Neuron (in vitro differentiated cells): Measurements from ENCODE around the gene IFI30.
A peak's percentile ranks its signal among the peaks of the same experiment; 100 is the strongest.
"Not testable (repeated sequence)": the region's sequence is repeated elsewhere in the genome, so short reads cannot be mapped to it uniquely, and the experiment has no call there.

Experiments
- H2AFZ ChIP-seq: one replicate; pipeline ENCODE4 v1.6.1; 2013; ENCODE audit warnings: low read depth, mild to moderate bottlenecking, inconsistent platforms, low read length, moderate library complexity
- H3K27me3 ChIP-seq: one replicate; pipeline ENCODE4 v1.6.1; 2013; ENCODE audit warnings: low read length; ENCODE audit not compliant: insufficient read depth
- H3K36me3 ChIP-seq: one replicate; pipeline ENCODE4 v1.6.1; 2013; ENCODE audit warnings: low read length; ENCODE audit not compliant: insufficient read depth
- H3K4me1 ChIP-seq: one replicate; pipeline ENCODE4 v1.6.1; 2013; ENCODE audit warnings: low read length; ENCODE audit not compliant: insufficient read depth
- H3K4me3 ChIP-seq: 2 replicates; pipeline ENCODE4 v1.5.1; 2013; ENCODE audit warnings: mild to moderate bottlenecking, low read length, moderate library complexity
- H3K9me3 ChIP-seq: one replicate; pipeline ENCODE4 v1.6.1; 2013; ENCODE audit warnings: low read length

IFI30 gene

GRCh38 chr19:18204394-18205199 is 31.0 kb downstream of the IFI30 start:
- Histone ChIP-seq H3K4me1 (peaks cover 13% of the 10 kb centered on the region), H3K36me3 (no peaks in the 10 kb centered on the region), H2AFZ (peak overlapping the region; percentile 91), H3K4me3 (peak overlapping the region; percentile 64), H3K27me3 (no peaks in the 10 kb centered on the region), H3K9me3 (no peaks in the 10 kb centered on the region)

- Histone ChIP-seq H3K4me3 (peak overlapping the region; percentile 64), H3K27me3 (no peaks in the 10 kb centered on the region), H2AFZ (peak overlapping the region; percentile 91), H3K4me1 (peaks cover 13% of the 10 kb centered on the region), H3K36me3 (no peaks in the 10 kb centered on the region), H3K9me3 (no peaks in the 10 kb centered on the region)
Measured at GRCh38 chr19:18205200-18205892, 31.7 kb downstream of the IFI30 start.

- peak overlapping the region; percentile 64 for H3K4me3 ChIP-seq
- peaks cover 13% of the 10 kb centered on the region for H3K4me1 ChIP-seq
- no peaks in the 10 kb centered on the region for H3K9me3 ChIP-seq
- H3K27me3 ChIP-seq = no peaks in the 10 kb centered on the region
- H2AFZ ChIP-seq = no peak overlapping the region
- no peaks in the 10 kb centered on the region for H3K36me3 ChIP-seq
Measured at GRCh38 chr19:18206018-18206417, 32.4 kb downstream of the IFI30 start.

GRCh38 chr19:18208098-18208951 is 34.7 kb downstream of the IFI30 start:
- Histone ChIP-seq H3K36me3 (no peaks in the 10 kb centered on the region), H3K4me3 (no peak overlapping the region), H3K4me1 (peaks cover 9% of the 10 kb centered on the region), H3K27me3 (no peaks in the 10 kb centered on the region), H3K9me3 (no peaks in the 10 kb centered on the region), H2AFZ (no peak overlapping the region)

GRCh38 chr19:18209912-18210311 is 36.3 kb downstream of the IFI30 start:
- H3K27me3 ChIP-seq, H3K4me1 ChIP-seq, H3K9me3 ChIP-seq, H2AFZ ChIP-seq, H3K4me3 ChIP-seq, H3K36me3 ChIP-seq: not testable (repeated sequence)

- Histone ChIP-seq H3K4me1 (no peaks in the 10 kb centered on the region), H3K9me3 (no peaks in the 10 kb centered on the region), H2AFZ (no peak overlapping the region), H3K36me3 (no peaks in the 10 kb centered on the region), H3K4me3 (no peak overlapping the region), H3K27me3 (no peaks in the 10 kb centered on the region)
Measured at GRCh38 chr19:18211683-18212082, 38.1 kb downstream of the IFI30 start.

GRCh38 chr19:18214779-18215433 is 41.3 kb downstream of the IFI30 start:
- Histone ChIP-seq H3K4me3 (no peak overlapping the region), H3K9me3 (no peaks in the 10 kb centered on the region), H2AFZ (no peak overlapping the region)

GRCh38 chr19:18216789-18217188 is 43.2 kb downstream of the IFI30 start:
- Histone ChIP-seq H3K4me3 (no peak overlapping the region), H3K9me3 (no peaks in the 10 kb centered on the region), H3K36me3 (no peaks in the 10 kb centered on the region), H3K27me3 (peaks cover 28% of the 10 kb centered on the region), H3K4me1 (no peaks in the 10 kb centered on the region), H2AFZ (no peak overlapping the region)

More at GRCh38 chr19:18214779-18215433, 41.3 kb downstream of the IFI30 start:
- H3K36me3 ChIP-seq = no peaks in the 10 kb centered on the region
- H3K4me1 ChIP-seq = no peaks in the 10 kb centered on the region
- H3K27me3 ChIP-seq = peaks cover 16% of the 10 kb centered on the region

- H2AFZ ChIP-seq = no peak overlapping the region
- no peak overlapping the region for H3K4me3 ChIP-seq
- no peaks in the 10 kb centered on the region for H3K9me3 ChIP-seq
- no peaks in the 10 kb centered on the region for H3K36me3 ChIP-seq
- H3K27me3 ChIP-seq = peaks cover 28% of the 10 kb centered on the region
- H3K4me1 ChIP-seq = no peaks in the 10 kb centered on the region
Measured at GRCh38 chr19:18218159-18218558, 44.5 kb downstream of the IFI30 start.

- H2AFZ ChIP-seq = no peak overlapping the region
- H3K27me3 ChIP-seq = peaks cover 28% of the 10 kb centered on the region
- H3K4me3 ChIP-seq = no peak overlapping the region
- H3K4me1 ChIP-seq = no peaks in the 10 kb centered on the region
- no peaks in the 10 kb centered on the region for H3K36me3 ChIP-seq
- H3K9me3 ChIP-seq = no peaks in the 10 kb centered on the region
Measured at GRCh38 chr19:18218600-18218999, 45.0 kb downstream of the IFI30 start.

- peaks cover 32% of the 10 kb centered on the region for H3K27me3 ChIP-seq
- H3K36me3 ChIP-seq = no peaks in the 10 kb centered on the region
Measured at GRCh38 chr19:18219911-18220631, 46.5 kb downstream of the IFI30 start.

GRCh38 chr19:18220632-18221275 is 47.1 kb downstream of the IFI30 start:
- no peaks in the 10 kb centered on the region for H3K36me3 ChIP-seq
- H3K9me3 ChIP-seq = no peaks in the 10 kb centered on the region
- H3K27me3 ChIP-seq = peaks cover 38% of the 10 kb centered on the region
- H3K4me1 ChIP-seq = peaks cover 7% of the 10 kb centered on the region
- no peak overlapping the region for H2AFZ ChIP-seq
- H3K4me3 ChIP-seq = no peak overlapping the region

More at GRCh38 chr19:18219911-18220631, 46.5 kb downstream of the IFI30 start:
- no peaks in the 10 kb centered on the region for H3K9me3 ChIP-seq
- H3K4me3 ChIP-seq = no peak overlapping the region
- peaks cover 5% of the 10 kb centered on the region for H3K4me1 ChIP-seq
- H2AFZ ChIP-seq = no peak overlapping the region
